ENCODE data around the gene HIKESHI.
"Not testable (repeated sequence)": the region's sequence is repeated elsewhere in the genome, so short reads cannot be mapped to it uniquely, and the experiment has no call there.

Gene HIKESHI

GRCh38 chr11:86292912-86293616, 9.0 kb upstream of the HIKESHI start:
- DNase-seq (ENCODE audit: low read depth in 2 of 2): no peak

GRCh38 chr11:86294026-86294425, 8.0 kb upstream of the HIKESHI start:
- no peak for DNase-seq (ENCODE audit: low read depth in 2 of 2)

GRCh38 chr11:86301742-86302091, 323 bp upstream of the HIKESHI start:
- no peak for DNase-seq (ENCODE audit: low read depth in 2 of 2)

- DNase-seq (ENCODE audit: low read depth in 2 of 2): no peak
Observed at GRCh38 chr11:86303257-86303656, 1.2 kb downstream of the HIKESHI start.

GRCh38 chr11:86308710-86309109, 6.7 kb downstream of the HIKESHI start:
- not testable (repeated sequence) for DNase-seq (ENCODE audit: low read depth in 2 of 2)

GRCh38 chr11:86313793-86314192, 11.8 kb downstream of the HIKESHI start:
- DNase-seq (ENCODE audit: low read depth in 2 of 2): no peak

GRCh38 chr11:86314636-86315035, 12.6 kb downstream of the HIKESHI start:
- DNase-seq (ENCODE audit: low read depth in 2 of 2): no peak

- no peak for DNase-seq (ENCODE audit: low read depth in 2 of 2)
Observed at GRCh38 chr11:86335131-86335767, 33.2 kb downstream of the HIKESHI start.

- no peak for DNase-seq (ENCODE audit: low read depth in 2 of 2)
Observed at GRCh38 chr11:86337227-86337626, 35.2 kb downstream of the HIKESHI start.

GRCh38 chr11:86341382-86341781, 39.3 kb downstream of the HIKESHI start:
- DNase-seq (ENCODE audit: low read depth in 2 of 2): no peak

GRCh38 chr11:86346513-86346912, 44.5 kb downstream of the HIKESHI start:
- DNase-seq (ENCODE audit: low read depth in 2 of 2): no peak

- DNase-seq (ENCODE audit: low read depth in 2 of 2): no peak
Observed at GRCh38 chr11:86355256-86355655, 53.2 kb downstream of the HIKESHI start.

GRCh38 chr11:86357412-86357811, 55.4 kb downstream of the HIKESHI start:
- DNase-seq (ENCODE audit: low read depth in 2 of 2): not testable (repeated sequence)

GRCh38 chr11:86358720-86359119, 56.7 kb downstream of the HIKESHI start:
- no peak for DNase-seq (ENCODE audit: low read depth in 2 of 2)

GRCh38 chr11:86360775-86361395, 58.8 kb downstream of the HIKESHI start:
- DNase-seq (ENCODE audit: low read depth in 2 of 2): no peak

GRCh38 chr11:86363424-86363823, 61.4 kb downstream of the HIKESHI start:
- no peak for DNase-seq (ENCODE audit: low read depth in 2 of 2)

GRCh38 chr11:86365546-86365945, 63.5 kb downstream of the HIKESHI start:
- no peak for DNase-seq (ENCODE audit: low read depth in 2 of 2)

- DNase-seq (ENCODE audit: low read depth in 2 of 2): no peak
Observed at GRCh38 chr11:86369668-86370067, 67.6 kb downstream of the HIKESHI start.

- DNase-seq (ENCODE audit: low read depth in 2 of 2): no peak
Observed at GRCh38 chr11:86370171-86370570, 68.1 kb downstream of the HIKESHI start.

GRCh38 chr11:86370922-86371594, 69.0 kb downstream of the HIKESHI start:
- no peak for DNase-seq (ENCODE audit: low read depth in 2 of 2)

- DNase-seq (ENCODE audit: low read depth in 2 of 2): no peak
Observed at GRCh38 chr11:86372041-86372440, 70.0 kb downstream of the HIKESHI start.

GRCh38 chr11:86372586-86372985, 70.5 kb downstream of the HIKESHI start:
- DNase-seq (ENCODE audit: low read depth in 2 of 2): no peak

GRCh38 chr11:86374069-86374468, 72.0 kb downstream of the HIKESHI start:
- no peak for DNase-seq (ENCODE audit: low read depth in 2 of 2)

Measured in stimulated activated CD8-positive, alpha-beta memory T cell treated with anti-CD3 and anti-CD28 coated beads, Interleukin-2, amount 100 ng/mL, for 1 hour (primary cell).